ENCODE measurements around the gene SNHG17. TPM values are rescaled to one million over a fixed set of nuclear protein-coding genes. Genes with fewer than 3 reads are reported as not detected.
"Not testable (repeated sequence)": the region's sequence is repeated elsewhere in the genome, so short reads cannot be mapped to it uniquely, and the experiment has no call there.

SNHG17 gene
- total RNA-seq, 4 donors from 2014 or later: 21.2 to 72.8 (median 29.7) TPM

- TF ChIP-seq, protein P1, sequence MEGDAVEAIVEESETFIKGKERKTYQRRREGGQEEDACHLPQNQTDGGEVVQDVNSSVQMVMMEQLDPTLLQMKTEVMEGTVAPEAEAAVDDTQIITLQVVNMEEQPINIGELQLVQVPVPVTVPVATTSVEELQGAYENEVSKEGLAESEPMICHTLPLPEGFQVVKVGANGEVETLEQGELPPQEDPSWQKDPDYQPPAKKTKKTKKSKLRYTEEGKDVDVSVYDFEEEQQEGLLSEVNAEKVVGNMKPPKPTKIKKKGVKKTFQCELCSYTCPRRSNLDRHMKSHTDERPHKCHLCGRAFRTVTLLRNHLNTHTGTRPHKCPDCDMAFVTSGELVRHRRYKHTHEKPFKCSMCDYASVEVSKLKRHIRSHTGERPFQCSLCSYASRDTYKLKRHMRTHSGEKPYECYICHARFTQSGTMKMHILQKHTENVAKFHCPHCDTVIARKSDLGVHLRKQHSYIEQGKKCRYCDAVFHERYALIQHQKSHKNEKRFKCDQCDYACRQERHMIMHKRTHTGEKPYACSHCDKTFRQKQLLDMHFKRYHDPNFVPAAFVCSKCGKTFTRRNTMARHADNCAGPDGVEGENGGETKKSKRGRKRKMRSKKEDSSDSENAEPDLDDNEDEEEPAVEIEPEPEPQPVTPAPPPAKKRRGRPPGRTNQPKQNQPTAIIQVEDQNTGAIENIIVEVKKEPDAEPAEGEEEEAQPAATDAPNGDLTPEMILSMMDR (IDR thresholded peaks at IDR 0.05): no peak
- TF ChIP-seq POLR2A (IDR thresholded peaks at IDR 0.05): no peak
- DNase-seq (ENCODE audit: low spot score in 2 of 2): peak in 1 of 2 donors; percentile 75
- 93 to 94% methylated on average over 9 of the region's 9 CpGs for WGBS, 2 donors
- no peak overlapping the region for H3K4me3 ChIP-seq (ENCODE audit: low read depth, poor library complexity, severe bottlenecking)
- intact Hi-C loops (cut with DNase I; ENCODE audit: low total_unique reads): no loop called here
Observed at GRCh38 chr20:38420388-38421085, 14.6 kb downstream of the SNHG17 start.

GRCh38 chr20:38418509-38419204, 16.5 kb downstream of the SNHG17 start:
- H3K4me3 ChIP-seq (ENCODE audit: low read depth, poor library complexity, severe bottlenecking): no peak overlapping the region
- 62 to 63% methylated on average over 4 of the region's 4 CpGs for WGBS, 2 donors
- intact Hi-C loops (cut with DNase I; ENCODE audit: low total_unique reads): no loop called here
- DNase-seq (ENCODE audit: low spot score in 2 of 2): peak in 1 of 2 donors; percentile 25
- TF ChIP-seq POLR2A (IDR thresholded peaks at IDR 0.05): no peak
- TF ChIP-seq, protein P1 (IDR thresholded peaks at IDR 0.05): no peak

- no peak overlapping the region for H3K4me3 ChIP-seq (ENCODE audit: low read depth, poor library complexity, severe bottlenecking)
- WGBS, 2 donors: 92 to 96% methylated on average over 14 of the region's 14 CpGs
- intact Hi-C loops (cut with DNase I; ENCODE audit: low total_unique reads): no loop called here
- TF ChIP-seq POLR2A (IDR thresholded peaks at IDR 0.05): no peak
- TF ChIP-seq, protein P1 (IDR thresholded peaks at IDR 0.05): no peak
- DNase-seq (ENCODE audit: low spot score in 2 of 2): peak in 1 of 2 donors; percentile 39
Observed at GRCh38 chr20:38414769-38415450, 20.2 kb downstream of the SNHG17 start.

DNA sequence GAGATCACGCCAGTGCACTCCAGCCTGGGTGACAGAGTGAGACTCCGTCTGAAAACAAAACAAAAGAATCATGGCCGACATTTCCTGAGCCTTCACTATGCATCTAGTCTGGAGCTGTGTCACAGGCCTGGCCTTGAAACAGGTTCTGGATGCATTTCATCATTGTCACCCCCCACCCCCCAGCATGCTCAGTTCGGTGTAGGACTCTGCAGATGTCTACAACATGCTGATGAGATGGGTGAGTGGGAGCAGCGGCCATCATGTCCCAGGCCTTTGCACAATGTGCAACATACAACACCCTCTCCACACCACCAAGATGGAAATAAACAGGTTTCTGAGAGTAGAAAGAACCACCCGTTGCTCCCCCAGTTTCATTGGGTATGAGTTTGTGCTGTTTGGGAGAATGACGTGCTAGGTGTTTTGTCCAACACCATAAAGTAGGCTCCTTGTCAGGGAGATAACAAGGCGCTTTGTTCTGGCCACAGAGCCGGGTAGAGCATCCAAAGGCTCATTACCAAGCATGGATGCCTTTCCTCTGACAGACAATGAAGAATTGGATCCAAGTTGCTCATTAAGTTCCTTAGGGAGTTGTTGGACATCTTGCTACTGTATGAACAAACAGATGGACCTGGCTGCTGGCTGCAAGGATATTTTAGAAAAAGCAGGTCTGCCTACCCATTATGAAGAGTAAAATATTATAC, 22.1 kb downstream of the SNHG17 start:
- intact Hi-C loops (cut with DNase I; ENCODE audit: low total_unique reads): no loop called here
- H3K4me3 ChIP-seq (ENCODE audit: low read depth, poor library complexity, severe bottlenecking): no peak overlapping the region
- peak in 1 of 2 donors; percentile 25 for DNase-seq (ENCODE audit: low spot score in 2 of 2)
- 90 to 93% methylated on average over 9 of the region's 9 CpGs for WGBS, 2 donors
- TF ChIP-seq, protein P1 (IDR thresholded peaks at IDR 0.05): no peak
- no peak for TF ChIP-seq POLR2A (IDR thresholded peaks at IDR 0.05)

DNA sequence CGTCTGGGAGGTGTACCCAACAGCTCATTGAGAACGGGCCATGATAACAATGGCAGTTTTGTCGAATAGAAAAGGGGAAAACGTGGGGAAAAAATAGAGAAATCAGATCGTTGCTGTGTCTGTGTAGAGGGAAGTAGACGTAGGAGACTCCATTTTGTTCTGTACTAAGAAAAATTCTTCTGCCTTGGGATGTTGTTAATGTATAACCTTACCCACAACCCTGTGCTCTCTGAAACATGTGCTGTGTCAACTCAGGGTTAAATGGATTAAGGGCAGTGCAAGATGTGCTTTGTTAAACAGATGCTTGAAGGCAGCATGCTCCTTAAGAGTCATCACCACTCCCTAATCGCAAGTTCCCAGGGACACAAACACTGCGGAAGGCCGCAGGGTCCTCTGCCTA, 27.3 kb downstream of the SNHG17 start:
- DNase-seq (ENCODE audit: low spot score in 2 of 2); H3K4me3 ChIP-seq (ENCODE audit: low read depth, poor library complexity, severe bottlenecking); intact Hi-C loops (cut with DNase I; ENCODE audit: low total_unique reads): not testable (repeated sequence)
- WGBS, 2 donors: 91 to 93% methylated on average over 9 of the region's 9 CpGs
